Caco-2 (cell line): ENCODE data around the gene NPLOC4. TPM values are rescaled to one million over a fixed set of nuclear protein-coding genes. Genes with fewer than 3 reads are reported as not detected.
A peak's percentile ranks its signal among the peaks of the same experiment; 100 is the strongest.

ENCODE experiments used
- BruUV-seq: library from RNA; stranded (reverse); fragments of 400-500 nt; replicated peaks from 2 replicates; lab custom pipeline; 2021; lab: Mats Ljungman, UMichigan
- CTCF ChIA-PET: fragments of 300-600 bp; sonication (Branson Sonifier 250); formaldehyde crosslinking; loops from one replicate; lab custom pipeline; 2022; ENCODE audit warnings: antibody characterized with exemption; lab: Charles Lee
- POLR2A ChIA-PET: fragments of 300-600 bp; sonication (Branson Sonifier 250); formaldehyde crosslinking; loops from one replicate; lab custom pipeline; 2022; ENCODE audit warnings: antibody characterized with exemption; lab: Charles Lee
- DNase-seq, 2 experiments: peaks; one replicate each; pipeline versions ENCODE4 v3.0.0 to v3.0.0-alpha.2; 2020 to 2022
- H3K27me3 ChIP-seq: replicated peaks from 2 replicates; pipeline ENCODE4 v1.6.0; 2011; ENCODE audit warnings: low read length; ENCODE audit not compliant: control insufficient read depth, insufficient read depth
- H3K36me3 ChIP-seq: 2 replicates; pipeline ENCODE4 v1.5.1; 2011; ENCODE audit warnings: low read length; ENCODE audit not compliant: control insufficient read depth, insufficient read depth
- H3K4me1 ChIP-seq: fragments of 250-450 bp; sonication (Bioruptor Pico); 2 replicates; pipeline ENCODE4 v1.5.1; 2020; ENCODE audit warnings: mild to moderate bottlenecking
- H3K4me3 ChIP-seq: 2 replicates; pipeline ENCODE4 v1.5.1; 2011; ENCODE audit warnings: low read depth, mild to moderate bottlenecking, control low read depth, low read length
- H3K9me3 ChIP-seq: fragments of 250-450 bp; sonication (Bioruptor Pico); 2 replicates; pipeline ENCODE4 v1.5.1; 2020; ENCODE audit warnings: mild to moderate bottlenecking, moderate library complexity
- H3K27ac Mint-ChIP-seq: one replicate; pipeline ENCODE4 v1.8.0; 2022; ENCODE audit warnings: mixed read lengths; ENCODE audit not compliant: unreplicated experiment
- H3K27me3 Mint-ChIP-seq: one replicate; pipeline ENCODE4 v1.8.0; 2022; ENCODE audit warnings: mixed read lengths; ENCODE audit not compliant: insufficient read depth, unreplicated experiment
- H3K36me3 Mint-ChIP-seq: one replicate; pipeline ENCODE4 v1.8.0; 2022; ENCODE audit warnings: mild to moderate bottlenecking, mixed read lengths; ENCODE audit not compliant: insufficient read depth, unreplicated experiment
- H3K4me1 Mint-ChIP-seq: one replicate; pipeline ENCODE4 v1.8.0; 2022; ENCODE audit warnings: low read depth, mixed read lengths; ENCODE audit not compliant: unreplicated experiment
- H3K4me3 Mint-ChIP-seq: one replicate; pipeline ENCODE4 v1.8.0; 2022; ENCODE audit warnings: mild to moderate bottlenecking, moderate library complexity, mixed read lengths; ENCODE audit not compliant: unreplicated experiment
- H3K9me3 Mint-ChIP-seq: one replicate; pipeline ENCODE4 v1.8.0; 2022; ENCODE audit warnings: mixed read lengths; ENCODE audit not compliant: unreplicated experiment
- intact Hi-C: fragments of 100-400 bp; cut with micrococcal nuclease; formaldehyde crosslinking; loops from one replicate; pipeline ENCODE4 v1.10.0; 2022; ENCODE audit not compliant: unreplicated experiment
- total RNA-seq: library from RNA; stranded (reverse); gene quantifications from 2 replicates; pipeline ENCODE4 v1.2.3, GENCODE V29; 2022
- TF ChIP-seq, protein P1 (sequence below), 2 experiments: fragments of 200-600 bp in 1 of 2; IDR thresholded peaks; 1 replicate in 1 of 2; 2 replicates in 1 of 2; pipeline versions ENCODE4 v1.5.1 to v1.8.0; 2011 to 2022; ENCODE audit warnings: antibody characterized with exemption in 1 of 2, control low read depth in 1 of 2, inconsistent platforms in 1 of 2, low read depth in 1 of 2, low read length in 1 of 2, mild to moderate bottlenecking in 1 of 2, moderate library complexity in 1 of 2; ENCODE audit not compliant: insufficient read depth in 1 of 2, severe bottlenecking in 1 of 2, unreplicated experiment in 1 of 2

Gene NPLOC4
- total RNA-seq, 1 experiment from 2014 or later = 139 TPM

DNA sequence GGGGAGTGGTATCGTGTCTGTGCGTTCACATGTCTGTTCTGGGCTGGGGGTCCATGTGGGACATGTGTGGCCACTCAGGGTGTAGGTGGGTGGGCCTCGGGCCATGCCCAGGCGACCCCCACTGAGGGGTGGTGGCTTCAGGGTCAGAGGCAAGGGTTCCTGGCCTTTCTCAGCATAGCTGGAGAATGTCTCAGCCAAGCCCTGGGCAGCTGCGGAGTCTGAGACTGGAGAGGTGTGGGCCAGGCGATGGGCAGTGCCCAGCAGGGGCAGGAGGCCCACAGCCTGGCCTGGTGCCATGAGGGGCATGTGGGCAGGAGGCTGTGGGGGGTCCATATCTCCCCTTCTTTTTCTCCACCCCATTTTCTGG lies 107.5 kb downstream of the NPLOC4 start:
- no peaks in the 10 kb centered on the region for H3K27me3 ChIP-seq
- peaks cover 24% of the 10 kb centered on the region for H3K4me1 ChIP-seq
- H3K4me3 ChIP-seq = no peak overlapping the region
- DNase-seq = no peak
- H3K4me1 Mint-ChIP-seq = peaks cover 6% of the 10 kb centered on the region
- no peak overlapping the region for H3K4me3 Mint-ChIP-seq
- H3K36me3 ChIP-seq = no peaks in the 10 kb centered on the region
- no peak overlapping the region for H3K27ac Mint-ChIP-seq
- H3K36me3 Mint-ChIP-seq = peaks cover 44% of the 10 kb centered on the region
- ChIA-PET CTCF (interaction anchor here (1.0 kb wide), 1 partner anchor 132 kb away, joined by 6 read pairs; no protein-coding TSS in a partner anchor), POLR2A (interaction anchor here (0.6 kb wide), 2 partner anchors 131 to 1075 kb away, joined by 3 read pairs; no protein-coding TSS in a partner anchor)
- BruUV-seq = no TSS peak
- intact Hi-C loops = no loop called here
- no peaks in the 10 kb centered on the region for H3K27me3 Mint-ChIP-seq
- no peaks in the 10 kb centered on the region for H3K9me3 ChIP-seq
- H3K9me3 Mint-ChIP-seq = no peaks in the 10 kb centered on the region
- TF ChIP-seq, protein P1, sequence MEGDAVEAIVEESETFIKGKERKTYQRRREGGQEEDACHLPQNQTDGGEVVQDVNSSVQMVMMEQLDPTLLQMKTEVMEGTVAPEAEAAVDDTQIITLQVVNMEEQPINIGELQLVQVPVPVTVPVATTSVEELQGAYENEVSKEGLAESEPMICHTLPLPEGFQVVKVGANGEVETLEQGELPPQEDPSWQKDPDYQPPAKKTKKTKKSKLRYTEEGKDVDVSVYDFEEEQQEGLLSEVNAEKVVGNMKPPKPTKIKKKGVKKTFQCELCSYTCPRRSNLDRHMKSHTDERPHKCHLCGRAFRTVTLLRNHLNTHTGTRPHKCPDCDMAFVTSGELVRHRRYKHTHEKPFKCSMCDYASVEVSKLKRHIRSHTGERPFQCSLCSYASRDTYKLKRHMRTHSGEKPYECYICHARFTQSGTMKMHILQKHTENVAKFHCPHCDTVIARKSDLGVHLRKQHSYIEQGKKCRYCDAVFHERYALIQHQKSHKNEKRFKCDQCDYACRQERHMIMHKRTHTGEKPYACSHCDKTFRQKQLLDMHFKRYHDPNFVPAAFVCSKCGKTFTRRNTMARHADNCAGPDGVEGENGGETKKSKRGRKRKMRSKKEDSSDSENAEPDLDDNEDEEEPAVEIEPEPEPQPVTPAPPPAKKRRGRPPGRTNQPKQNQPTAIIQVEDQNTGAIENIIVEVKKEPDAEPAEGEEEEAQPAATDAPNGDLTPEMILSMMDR (IDR thresholded peaks at IDR 0.05; ENCODE audit: insufficient read depth in 1 of 2, low read depth in 1 of 2, low read length in 1 of 2, severe bottlenecking in 1 of 2, unreplicated experiment in 1 of 2) = no peak

DNA sequence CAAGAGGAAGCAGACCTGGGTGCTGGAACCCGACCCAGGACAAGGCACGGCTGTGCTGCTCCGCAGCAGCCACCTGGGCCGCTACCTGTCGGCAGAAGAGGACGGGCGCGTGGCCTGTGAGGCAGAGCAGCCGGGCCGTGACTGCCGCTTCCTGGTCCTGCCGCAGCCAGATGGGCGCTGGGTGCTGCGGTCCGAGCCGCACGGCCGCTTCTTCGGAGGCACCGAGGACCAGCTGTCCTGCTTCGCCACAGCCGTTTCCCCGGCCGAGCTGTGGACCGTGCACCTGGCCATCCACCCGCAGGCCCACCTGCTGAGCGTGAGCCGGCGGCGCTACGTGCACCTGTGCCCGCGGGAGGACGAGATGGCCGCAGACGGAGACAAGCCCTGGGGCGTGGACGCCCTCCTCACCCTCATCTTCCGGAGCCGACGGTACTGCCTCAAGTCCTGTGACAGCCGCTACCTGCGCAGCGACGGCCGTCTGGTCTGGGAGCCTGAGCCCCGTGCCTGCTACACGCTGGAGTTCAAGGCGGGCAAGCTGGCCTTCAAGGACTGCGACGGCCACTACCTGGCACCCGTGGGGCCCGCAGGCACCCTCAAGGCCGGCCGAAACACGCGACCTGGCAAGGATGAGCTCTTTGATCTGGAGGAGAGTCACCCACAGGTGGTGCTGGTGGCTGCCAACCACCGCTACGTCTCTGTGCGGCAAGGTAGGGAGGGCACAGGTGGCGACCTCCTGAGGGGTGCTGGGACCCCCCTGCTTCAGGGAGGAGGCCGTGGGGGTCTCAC lies 108.1 kb downstream of the NPLOC4 start:
- no TSS peak for BruUV-seq
- Histone ChIP-seq H3K4me3 (0 out of 2 replicates have a peak overlapping the region, but pooled peaks have one; percentile 5), H3K4me1 (peaks cover 19% of the 10 kb centered on the region), H3K36me3 (no peaks in the 10 kb centered on the region), H3K27me3 (no peaks in the 10 kb centered on the region), H3K9me3 (no peaks in the 10 kb centered on the region)
- Mint-ChIP-seq H3K27ac (no peak overlapping the region), H3K36me3 (peaks cover 38% of the 10 kb centered on the region), H3K4me1 (peaks cover 6% of the 10 kb centered on the region), H3K27me3 (no peaks in the 10 kb centered on the region), H3K9me3 (no peaks in the 10 kb centered on the region), H3K4me3 (peak overlapping the region; percentile 44)
- intact Hi-C loops = no loop called here
- TF ChIP-seq, protein P1 (IDR thresholded peaks at IDR 0.05; ENCODE audit: insufficient read depth in 1 of 2, low read depth in 1 of 2, low read length in 1 of 2, severe bottlenecking in 1 of 2, unreplicated experiment in 1 of 2) = no peak
- ChIA-PET CTCF (no interaction called here), POLR2A (interaction anchor here (0.6 kb wide), 4 partner anchors 24 to 1075 kb away, joined by 3 to 8 read pairs (median 4); no protein-coding TSS in a partner anchor)
- DNase-seq = no peak

DNA sequence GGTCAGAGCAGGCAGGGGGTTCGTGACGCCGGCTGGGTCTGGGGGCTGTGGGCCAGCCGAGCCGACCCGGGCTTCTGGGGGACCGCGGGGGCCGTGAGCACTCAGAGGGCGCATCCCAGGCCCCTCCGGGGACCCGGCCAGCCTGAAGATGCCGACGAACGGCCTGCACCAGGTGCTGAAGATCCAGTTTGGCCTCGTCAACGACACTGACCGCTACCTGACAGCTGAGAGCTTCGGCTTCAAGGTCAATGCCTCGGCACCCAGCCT lies 108.6 kb downstream of the NPLOC4 start:
- Histone ChIP-seq H3K27me3 (no peaks in the 10 kb centered on the region), H3K9me3 (no peaks in the 10 kb centered on the region), H3K36me3 (no peaks in the 10 kb centered on the region), H3K4me1 (peaks cover 14% of the 10 kb centered on the region), H3K4me3 (no peak overlapping the region)
- Mint-ChIP-seq H3K4me3 (no peak overlapping the region), H3K4me1 (peaks cover under 1% of the 10 kb centered on the region), H3K27ac (no peak overlapping the region), H3K9me3 (no peaks in the 10 kb centered on the region), H3K36me3 (peaks cover 35% of the 10 kb centered on the region), H3K27me3 (no peaks in the 10 kb centered on the region)
- DNase-seq = no peak
- POLR2A ChIA-PET = interaction anchor here (0.6 kb wide), 2 partner anchors 24 to 39 kb away, joined by 6 to 8 read pairs; no protein-coding TSS in a partner anchor
- TF ChIP-seq, protein P1 (IDR thresholded peaks at IDR 0.05; ENCODE audit: insufficient read depth in 1 of 2, low read depth in 1 of 2, low read length in 1 of 2, severe bottlenecking in 1 of 2, unreplicated experiment in 1 of 2) = no peak
- CTCF ChIA-PET = no interaction called here
- intact Hi-C loops = no loop called here
- no TSS peak for BruUV-seq
